ENCODE data around the gene QRICH1.

Gene QRICH1

GRCh38 chr3:49030321-49030720 lies 63.5 kb downstream of the QRICH1 start:
- H3K9me3 ChIP-seq (ENCODE audit: control insufficient read depth, low read length), result no peaks in the 10 kb centered on the region
- peaks cover 76 to 82% of the 10 kb centered on the region in 2 experiments for H3K36me3 ChIP-seq (ENCODE audit: control insufficient read depth in 1 of 2, insufficient read depth in 2 of 2, low read depth in 1 of 2, low read length in 2 of 2)
- H2AK5ac ChIP-seq (ENCODE audit: low read length, severe bottlenecking), result no peak overlapping the region
- no peak overlapping the region for H2BK120ac ChIP-seq (ENCODE audit: low read depth, low read length)
- no peak overlapping the region for H3K4me3 ChIP-seq (ENCODE audit: insufficient read depth in 1 of 2, low read depth in 1 of 2, low read length in 2 of 2)
- no peak overlapping the region for H3K23ac ChIP-seq (ENCODE audit: low read length in 2 of 2)
- WGBS, result 93% methylated on average over 6 of the region's 6 CpGs
- no peak overlapping the region for H3K4ac ChIP-seq (ENCODE audit: low read depth in 1 of 2, low read length in 2 of 2)
- H3K4me2 ChIP-seq (ENCODE audit: low read length, poor library complexity, severe bottlenecking), result no peak overlapping the region
- H3K79me1 ChIP-seq (replicated peaks; ENCODE audit: low read length, poor library complexity, severe bottlenecking), result peaks cover 38% of the 10 kb centered on the region
- no peak overlapping the region for H2BK12ac ChIP-seq (ENCODE audit: low read length in 2 of 2)
- H3K4me1 ChIP-seq (ENCODE audit: control insufficient read depth, insufficient read depth, low read depth, low read length), result peaks cover 12% of the 10 kb centered on the region
- no peak overlapping the region for H2AFZ ChIP-seq (ENCODE audit: low read depth, low read length)
- no peak overlapping the region for H4K8ac ChIP-seq (ENCODE audit: low read length)
- no peak for DNase-seq
- H3K9ac ChIP-seq (ENCODE audit: low read length), result peak overlapping the region; percentile 95
- H3K27me3 ChIP-seq (ENCODE audit: control insufficient read depth in 1 of 2, insufficient read depth in 1 of 2, low read length in 2 of 2), result no peaks in the 10 kb centered on the region
- no peak overlapping the region for H2BK5ac ChIP-seq (ENCODE audit: low read depth, low read length, poor library complexity, severe bottlenecking)
- H3K14ac ChIP-seq (ENCODE audit: low read length in 2 of 2), result no peak overlapping the region
- no peak overlapping the region for H2BK15ac ChIP-seq (ENCODE audit: low read depth, poor library complexity, severe bottlenecking)
- no peak overlapping the region for H4K91ac ChIP-seq (ENCODE audit: low read length)
- no peak overlapping the region for H3K27ac ChIP-seq (ENCODE audit: low read length, poor library complexity, severe bottlenecking)
- H3K18ac ChIP-seq (ENCODE audit: low read depth in 1 of 2, low read length in 2 of 2), result no peak overlapping the region

GRCh38 chr3:49029563-49029884 lies 64.3 kb downstream of the QRICH1 start:
- Histone ChIP-seq H2BK15ac (ENCODE audit: low read depth, poor library complexity, severe bottlenecking) (no peak overlapping the region), H3K4ac (ENCODE audit: low read depth in 1 of 2, low read length in 2 of 2) (no peak overlapping the region), H2BK120ac (ENCODE audit: low read depth, low read length) (no peak overlapping the region), H3K18ac (ENCODE audit: low read depth in 1 of 2, low read length in 2 of 2) (no peak overlapping the region), H2BK5ac (ENCODE audit: low read depth, low read length, poor library complexity, severe bottlenecking) (no peak overlapping the region), H3K4me3 (ENCODE audit: insufficient read depth in 1 of 2, low read depth in 1 of 2, low read length in 2 of 2) (peak overlapping the region in 1 of 2 experiments; percentile 92), H4K91ac (ENCODE audit: low read length) (no peak overlapping the region), H3K27ac (ENCODE audit: low read length, poor library complexity, severe bottlenecking) (no peak overlapping the region), H3K4me2 (ENCODE audit: low read length, poor library complexity, severe bottlenecking) (no peak overlapping the region), H2BK12ac (ENCODE audit: low read length in 2 of 2) (no peak overlapping the region), H4K8ac (ENCODE audit: low read length) (no peak overlapping the region), H3K14ac (ENCODE audit: low read length in 2 of 2) (no peak overlapping the region), H3K4me1 (ENCODE audit: control insufficient read depth, insufficient read depth, low read depth, low read length) (peaks cover 12% of the 10 kb centered on the region), H3K36me3 (ENCODE audit: control insufficient read depth in 1 of 2, insufficient read depth in 2 of 2, low read depth in 1 of 2, low read length in 2 of 2) (peaks cover 82 to 84% of the 10 kb centered on the region in 2 experiments), H2AFZ (ENCODE audit: low read depth, low read length) (no peak overlapping the region), H3K9ac (ENCODE audit: low read length) (peak overlapping the region; percentile 95), H3K79me1 (replicated peaks; ENCODE audit: low read length, poor library complexity, severe bottlenecking) (peaks cover 39% of the 10 kb centered on the region), H2AK5ac (ENCODE audit: low read length, severe bottlenecking) (no peak overlapping the region), H3K9me3 (ENCODE audit: control insufficient read depth, low read length) (no peaks in the 10 kb centered on the region), H3K23ac (ENCODE audit: low read length in 2 of 2) (no peak overlapping the region), H3K27me3 (ENCODE audit: control insufficient read depth in 1 of 2, insufficient read depth in 1 of 2, low read length in 2 of 2) (no peaks in the 10 kb centered on the region)
- 0% methylated on average over 3 of the region's 7 CpGs for WGBS
- DNase-seq, result no peak

GRCh38 chr3:49028673-49029562 lies 65.0 kb downstream of the QRICH1 start, which contains the start of gene IMPDH2:
Gene IMPDH2, minus strand, starts transcription at chr3:49029398. Its CDS starts 48 bp downstream, at chr3:49029350.
- Histone ChIP-seq H4K8ac (ENCODE audit: low read length) (peak within 1 kb of the TSS; percentile 69), H3K36me3 (ENCODE audit: control insufficient read depth in 1 of 2, insufficient read depth in 2 of 2, low read depth in 1 of 2, low read length in 2 of 2) (peaks cover 82 to 85% of the 10 kb centered on the region in 2 experiments), H2BK5ac (ENCODE audit: low read depth, low read length, poor library complexity, severe bottlenecking) (no peak within 1 kb of the TSS), H3K79me1 (replicated peaks; ENCODE audit: low read length, poor library complexity, severe bottlenecking) (peaks cover 36% of the 10 kb centered on the region), H2BK12ac (ENCODE audit: low read length in 2 of 2) (peak within 1 kb of the TSS in 1 of 2 experiments; percentile 17), H4K91ac (ENCODE audit: low read length) (peak within 1 kb of the TSS; percentile 92), H3K4me2 (ENCODE audit: low read length, poor library complexity, severe bottlenecking) (peak within 1 kb of the TSS; percentile 51), H3K14ac (ENCODE audit: low read length in 2 of 2) (peak within 1 kb of the TSS in 1 of 2 experiments; percentile 82), H3K27me3 (ENCODE audit: control insufficient read depth in 1 of 2, insufficient read depth in 1 of 2, low read length in 2 of 2) (no peaks in the 10 kb centered on the region), H3K4me1 (ENCODE audit: control insufficient read depth, insufficient read depth, low read depth, low read length) (peaks cover 12% of the 10 kb centered on the region), H2AK5ac (ENCODE audit: low read length, severe bottlenecking) (peak within 1 kb of the TSS; percentile 5), H3K4me3 (ENCODE audit: insufficient read depth in 1 of 2, low read depth in 1 of 2, low read length in 2 of 2) (peak within 1 kb of the TSS; percentile 63 to 92), H3K27ac (ENCODE audit: low read length, poor library complexity, severe bottlenecking) (peak within 1 kb of the TSS; percentile 12), H3K23ac (ENCODE audit: low read length in 2 of 2) (no peak within 1 kb of the TSS), H2BK15ac (ENCODE audit: low read depth, poor library complexity, severe bottlenecking) (no peak within 1 kb of the TSS), H2AFZ (ENCODE audit: low read depth, low read length) (no peak within 1 kb of the TSS), H2BK120ac (ENCODE audit: low read depth, low read length) (no peak within 1 kb of the TSS), H3K4ac (ENCODE audit: low read depth in 1 of 2, low read length in 2 of 2) (peak within 1 kb of the TSS; percentile 71 to 88), H3K9ac (ENCODE audit: low read length) (peak within 1 kb of the TSS; percentile 95), H3K9me3 (ENCODE audit: control insufficient read depth, low read length) (no peaks in the 10 kb centered on the region), H3K18ac (ENCODE audit: low read depth in 1 of 2, low read length in 2 of 2) (peak within 1 kb of the TSS; percentile 92 to 95)
- 7% methylated on average over 55 of the region's 55 CpGs for WGBS
- DNase-seq, result peak; percentile 93

- Histone ChIP-seq H2BK120ac (ENCODE audit: low read depth, low read length) (no peak overlapping the region), H3K4me1 (ENCODE audit: control insufficient read depth, insufficient read depth, low read depth, low read length) (peaks cover 14% of the 10 kb centered on the region), H3K9me3 (ENCODE audit: control insufficient read depth, low read length) (no peaks in the 10 kb centered on the region), H3K4me3 (ENCODE audit: insufficient read depth in 1 of 2, low read depth in 1 of 2, low read length in 2 of 2) (peak overlapping the region in 1 of 2 experiments; percentile 92), H4K91ac (ENCODE audit: low read length) (no peak overlapping the region), H3K14ac (ENCODE audit: low read length in 2 of 2) (peak overlapping the region in 1 of 2 experiments; percentile 82), H2AFZ (ENCODE audit: low read depth, low read length) (no peak overlapping the region), H2BK12ac (ENCODE audit: low read length in 2 of 2) (no peak overlapping the region), H3K36me3 (ENCODE audit: control insufficient read depth in 1 of 2, insufficient read depth in 2 of 2, low read depth in 1 of 2, low read length in 2 of 2) (peaks cover 86 to 88% of the 10 kb centered on the region in 2 experiments), H3K79me1 (replicated peaks; ENCODE audit: low read length, poor library complexity, severe bottlenecking) (peaks cover 37% of the 10 kb centered on the region), H3K27me3 (ENCODE audit: control insufficient read depth in 1 of 2, insufficient read depth in 1 of 2, low read length in 2 of 2) (no peaks in the 10 kb centered on the region), H2BK5ac (ENCODE audit: low read depth, low read length, poor library complexity, severe bottlenecking) (no peak overlapping the region), H3K4me2 (ENCODE audit: low read length, poor library complexity, severe bottlenecking) (peak overlapping the region; percentile 51), H3K9ac (ENCODE audit: low read length) (peak overlapping the region; percentile 95), H3K27ac (ENCODE audit: low read length, poor library complexity, severe bottlenecking) (no peak overlapping the region), H3K23ac (ENCODE audit: low read length in 2 of 2) (no peak overlapping the region), H3K18ac (ENCODE audit: low read depth in 1 of 2, low read length in 2 of 2) (no peak overlapping the region), H2AK5ac (ENCODE audit: low read length, severe bottlenecking) (no peak overlapping the region), H3K4ac (ENCODE audit: low read depth in 1 of 2, low read length in 2 of 2) (peak overlapping the region in 1 of 2 experiments; percentile 88), H4K8ac (ENCODE audit: low read length) (no peak overlapping the region), H2BK15ac (ENCODE audit: low read depth, poor library complexity, severe bottlenecking) (no peak overlapping the region)
- 100% methylated on average over 4 of the region's 4 CpGs for WGBS
- no peak for DNase-seq
Observed at GRCh38 chr3:49028298-49028672, 65.6 kb downstream of the QRICH1 start.

Measured in mesenchymal stem cell (in vitro differentiated cells and primary cell).